Lower lobe of right lung (tissue), 2 donors: Measurements from ENCODE around the gene SLC25A6. TPM values are rescaled to one million over a fixed set of nuclear protein-coding genes. Genes with fewer than 3 reads are reported as not detected.
A peak's percentile ranks its signal among the peaks of the same experiment; 100 is the strongest.
"Not testable (repeated sequence)": the region's sequence is repeated elsewhere in the genome, so short reads cannot be mapped to it uniquely, and the experiment has no call there.

ENCODE experiments used
- ATAC-seq, 2 donors: fragments of 200-7000 bp; cut with Tn5 transposase; one replicate each; pipeline ENCODE4 v1.9.1; 2020 to 2022; ENCODE audit warnings: mild to moderate bottlenecking in 2 of 2, moderate library complexity in 2 of 2
- DNase-seq: peaks from one replicate; pipeline ENCODE4 v3.0.0-alpha.2; 2020
- H3K27ac ChIP-seq: fragments of 200-600 bp; one replicate; pipeline ENCODE4 v1.8.0; 2022
- H3K27me3 ChIP-seq: fragments of 200-600 bp; one replicate; pipeline ENCODE4 v1.8.0; 2022; ENCODE audit warnings: low read depth
- H3K36me3 ChIP-seq: fragments of 200-600 bp; one replicate; pipeline ENCODE4 v1.8.0; 2022; ENCODE audit warnings: mild to moderate bottlenecking
- H3K4me1 ChIP-seq: fragments of 200-600 bp; one replicate; pipeline ENCODE4 v1.8.0; 2022
- H3K4me3 ChIP-seq: fragments of 200-600 bp; one replicate; pipeline ENCODE4 v1.8.0; 2022; ENCODE audit warnings: mild to moderate bottlenecking
- H3K9me3 ChIP-seq: fragments of 200-600 bp; one replicate; pipeline ENCODE4 v1.8.0; 2022
- CTCF ChIP-seq: fragments of 200-600 bp; IDR thresholded peaks from one replicate; pipeline ENCODE4 v1.8.0; 2022; ENCODE audit warnings: antibody characterized with exemption, mild to moderate bottlenecking
- intact Hi-C: fragments of 100-400 bp; cut with DNase I; formaldehyde crosslinking; loops from one replicate; pipeline ENCODE4 v1.11.0; 2022
- total RNA-seq: library from RNA; stranded (reverse); fragmentation: NEBNext Ultra II Directional; extraction: Animal tissue kit (Norgen Biotek cat#: 25700); gene quantifications from one replicate; pipeline ENCODE4 v1.2.1, GENCODE V29; 2021
- donor health status: DM: no; HTN: yes; CAD: no; lungs with severe emphysema.

Gene SLC25A6
- total RNA-seq, 1 donor from 2014 or later: 335 TPM

- Histone ChIP-seq H3K27ac (no peak overlapping the region), H3K9me3 (no peaks in the 10 kb centered on the region), H3K36me3 (peaks cover 89% of the 10 kb centered on the region), H3K4me1 (peaks cover 24% of the 10 kb centered on the region), H3K27me3 (no peaks in the 10 kb centered on the region), H3K4me3 (no peak overlapping the region)
- peak; percentile 43 for DNase-seq
- TF ChIP-seq CTCF: no peak
- ATAC-seq: no peak
- intact Hi-C loops: no loop called here
Measured at GRCh38 chrX:1385253-1386223, 6.4 kb downstream of the SLC25A6 start.

GRCh38 chrX:1384658-1385252 lies 7.2 kb downstream of the SLC25A6 start:
- intact Hi-C loops: no loop called here
- TF ChIP-seq CTCF: no peak
- no peaks in the 10 kb centered on the region for H3K9me3 ChIP-seq
- ATAC-seq (no peak), DNase-seq (peak; percentile 30)
- H3K27me3 ChIP-seq: no peaks in the 10 kb centered on the region
- no peak overlapping the region for H3K27ac ChIP-seq
- peaks cover 81% of the 10 kb centered on the region for H3K36me3 ChIP-seq
- H3K4me3 ChIP-seq: no peak overlapping the region
- peaks cover 17% of the 10 kb centered on the region for H3K4me1 ChIP-seq

GRCh38 chrX:1380672-1381233 lies 11.2 kb downstream of the SLC25A6 start:
- no peak for TF ChIP-seq CTCF
- intact Hi-C loops: no loop called here
- Histone ChIP-seq H3K27ac (no peak overlapping the region), H3K27me3 (no peaks in the 10 kb centered on the region), H3K4me3 (no peak overlapping the region), H3K4me1 (no peaks in the 10 kb centered on the region), H3K36me3 (peaks cover 55% of the 10 kb centered on the region), H3K9me3 (no peaks in the 10 kb centered on the region)
- DNase-seq: peak; percentile 41
- ATAC-seq: peak in 1 of 2 donors; percentile 4

GRCh38 chrX:1378306-1378759 lies 13.6 kb downstream of the SLC25A6 start:
- no peaks in the 10 kb centered on the region for H3K4me1 ChIP-seq
- intact Hi-C loops: no loop called here
- no peak for TF ChIP-seq CTCF
- no peaks in the 10 kb centered on the region for H3K27me3 ChIP-seq
- no peak overlapping the region for H3K27ac ChIP-seq
- ATAC-seq: peak; percentile 24 to 55
- peaks cover 32% of the 10 kb centered on the region for H3K36me3 ChIP-seq
- peak; percentile 35 for DNase-seq
- no peak overlapping the region for H3K4me3 ChIP-seq
- H3K9me3 ChIP-seq: no peaks in the 10 kb centered on the region

GRCh38 chrX:1368385-1368698 lies 23.6 kb downstream of the SLC25A6 start:
- no peak for TF ChIP-seq CTCF
- Histone ChIP-seq H3K4me1 (no peaks in the 10 kb centered on the region), H3K9me3 (no peaks in the 10 kb centered on the region), H3K4me3 (no peak overlapping the region), H3K27ac (no peak overlapping the region), H3K27me3 (no peaks in the 10 kb centered on the region), H3K36me3 (peaks cover 10% of the 10 kb centered on the region)
- DNase-seq (no peak), ATAC-seq (no peak)
- intact Hi-C loops: no loop called here

- ATAC-seq, H3K4me3 ChIP-seq, H3K4me1 ChIP-seq, H3K27me3 ChIP-seq, H3K27ac ChIP-seq, H3K9me3 ChIP-seq, DNase-seq, intact Hi-C loops: not testable (repeated sequence)
- peaks cover 28% of the 10 kb centered on the region for H3K36me3 ChIP-seq
Measured at GRCh38 chrX:1366363-1366762, 25.6 kb downstream of the SLC25A6 start.
